Endothelial cell of umbilical vein (primary cell): ENCODE data around the gene SON. TPM values are rescaled to one million over a fixed set of nuclear protein-coding genes. Genes with fewer than 3 reads are reported as not detected.

Experiments
- BruUV-seq: library from RNA; stranded (reverse); fragments of 400-500 nt; replicated peaks from 2 replicates; lab custom pipeline; 2021; lab: Mats Ljungman, UMichigan
- CTCF ChIA-PET: fragments of 300-600, 350-600 bp; sonication (Branson Sonifier 250); formaldehyde crosslinking; loops from one replicate; lab custom pipeline; 2021; ENCODE audit warnings: antibody characterized with exemption, inconsistent platforms; lab: Charles Lee
- POLR2A ChIA-PET: fragments of 300-600, 350-600 bp; sonication (Branson Sonifier 250); formaldehyde crosslinking; loops from one replicate; lab custom pipeline; 2021; ENCODE audit warnings: antibody characterized with exemption, inconsistent platforms; lab: Charles Lee
- DNase-seq: peaks from one replicate; pipeline ENCODE4 v3.0.0-alpha.2; 2011; ENCODE audit warnings: low read depth, low spot score
- FAIRE-seq: peaks from 2 replicates; lab custom pipeline; 2011; peaks lifted over from hg19 to GRCh38; lab: Jason Lieb, UNC
- H2AFZ ChIP-seq: 2 replicates; pipeline ENCODE4 v1.6.0; 2012; ENCODE audit warnings: low read depth, low read length, control low read depth, inconsistent platforms
- H3K27ac ChIP-seq: 2 replicates; pipeline ENCODE4 v1.5.1; 2011; ENCODE audit warnings: low read depth, mild to moderate bottlenecking, control low read depth, low read length, moderate library complexity; ENCODE audit not compliant: insufficient read depth
- H3K27me3 ChIP-seq, 2 experiments: 2 replicates each; pipeline versions ENCODE4 v1.6.0 to v1.6.1; 2011; ENCODE audit warnings: low read length in 2 of 2, mixed read lengths in 1 of 2; ENCODE audit not compliant: control insufficient read depth in 2 of 2, insufficient read depth in 2 of 2
- H3K36me3 ChIP-seq, 2 experiments: 2 replicates in 1 of 2; 3 replicates in 1 of 2; pipeline ENCODE4 v1.5.1; 2011; ENCODE audit warnings: low read length in 2 of 2, mild to moderate bottlenecking in 1 of 2, moderate library complexity in 1 of 2; ENCODE audit not compliant: control insufficient read depth in 2 of 2, insufficient read depth in 2 of 2; ENCODE audit errors: extremely low read depth in 1 of 2
- H3K4me1 ChIP-seq: 3 replicates; pipeline ENCODE4 v1.5.1; 2011; ENCODE audit warnings: mild to moderate bottlenecking, low read length; ENCODE audit not compliant: control insufficient read depth, insufficient read depth; ENCODE audit errors: extremely low read depth
- H3K4me2 ChIP-seq: 2 replicates; pipeline ENCODE4 v1.6.1; 2011; ENCODE audit warnings: low read length, control low read depth, mixed read lengths; ENCODE audit not compliant: insufficient read depth
- H3K4me3 ChIP-seq, 3 experiments: fragments of 200-600 bp in 1 of 3; sonication (generic), shearing (Covaris generic) in 1 of 3; replicated peaks in 1 of 3; 2 replicates each; pipeline ENCODE4 v1.5.1; 2011 to 2016; ENCODE audit warnings: control low read depth in 3 of 3, low read length in 3 of 3, mild to moderate bottlenecking in 2 of 3, inconsistent platforms in 1 of 3, low read depth in 1 of 3, moderate library complexity in 1 of 3; ENCODE audit not compliant: insufficient read depth in 1 of 3
- H3K79me2 ChIP-seq: 2 replicates; pipeline ENCODE4 v1.6.0; 2012; ENCODE audit warnings: low read length, inconsistent platforms; ENCODE audit not compliant: control insufficient read depth, insufficient read depth
- H3K9ac ChIP-seq: replicated peaks from 2 replicates; pipeline ENCODE3; 2011; ENCODE audit warnings: low read length, control low read depth; ENCODE audit not compliant: insufficient read depth; ENCODE audit errors: extremely low read depth
- H3K9me1 ChIP-seq: replicated peaks from 3 replicates; pipeline ENCODE4 v1.6.0; 2011; ENCODE audit warnings: mild to moderate bottlenecking, low read length; ENCODE audit not compliant: control insufficient read depth, insufficient read depth; ENCODE audit errors: extremely low read depth
- H3K9me3 ChIP-seq: replicated peaks from 2 replicates; pipeline ENCODE4 v1.5.1; 2012; ENCODE audit warnings: low read length, inconsistent platforms; ENCODE audit not compliant: control insufficient read depth, insufficient read depth
- H4K20me1 ChIP-seq: replicated peaks from 2 replicates; pipeline ENCODE3; 2011; ENCODE audit warnings: mild to moderate bottlenecking, low read length; ENCODE audit not compliant: control insufficient read depth, insufficient read depth; ENCODE audit errors: extremely low read depth
- CTCF ChIP-seq, 2 donors: IDR thresholded peaks; 1 replicate in 1 of 2; 2 replicates in 1 of 2; pipeline ENCODE4 v1.5.1; 2011; ENCODE audit warnings: low read length in 2 of 2, mild to moderate bottlenecking in 2 of 2, moderate library complexity in 2 of 2, control low read depth in 1 of 2, inconsistent platforms in 1 of 2, low read depth in 1 of 2; ENCODE audit not compliant: insufficient read depth in 1 of 2; ENCODE audit errors: extremely low read depth in 1 of 2
- EZH2 ChIP-seq: IDR thresholded peaks from 2 replicates; pipeline ENCODE4 v1.6.1; 2012; ENCODE audit warnings: borderline replicate concordance, low read depth, mild to moderate bottlenecking, moderate library complexity, low read length, inconsistent platforms; ENCODE audit not compliant: severe bottlenecking
- FOS ChIP-seq: IDR thresholded peaks from 2 replicates; pipeline ENCODE4 v1.6.1; 2011; ENCODE audit warnings: mild to moderate bottlenecking, low read length, moderate library complexity, borderline replicate concordance; ENCODE audit not compliant: insufficient read depth
- GATA2 ChIP-seq: IDR thresholded peaks from 2 replicates; pipeline ENCODE4 v1.7.0; 2011; ENCODE audit warnings: low read depth, mild to moderate bottlenecking, moderate library complexity, mixed read lengths, low read length; ENCODE audit not compliant: insufficient read length, insufficient read depth
- JUN ChIP-seq: IDR thresholded peaks from 2 replicates; pipeline ENCODE4 v1.6.1; 2011; ENCODE audit warnings: borderline replicate concordance, low read depth; ENCODE audit not compliant: insufficient read length, insufficient read depth
- MAX ChIP-seq: IDR thresholded peaks from 2 replicates; pipeline ENCODE4 v1.6.1; 2011; ENCODE audit not compliant: insufficient read depth, insufficient read length
- MYC ChIP-seq: IDR thresholded peaks from one replicate; pipeline ENCODE4 v1.6.1; 2011; ENCODE audit warnings: mild to moderate bottlenecking, low read depth, low read length
- POLR2A ChIP-seq: IDR thresholded peaks from 2 replicates; pipeline ENCODE4 v1.6.1; 2012; ENCODE audit warnings: low read depth, mild to moderate bottlenecking, control low read depth, low read length
- POLR2AphosphoS5 ChIP-seq: IDR thresholded peaks from 2 replicates; pipeline ENCODE4 v1.6.1; 2012; ENCODE audit warnings: low read depth, mild to moderate bottlenecking, control low read depth, low read length, moderate library complexity; ENCODE audit not compliant: insufficient read depth
- dilution Hi-C: fragments of 300-500 bp; cut with MboI; formaldehyde crosslinking; loops from one replicate; pipeline ENCODE4 v1.15.0; 2019; ENCODE audit warnings: low sequenced_read_pairs; ENCODE audit not compliant: extremely low pct_ligation_motif_present
- intact Hi-C: fragments of 100-400 bp; cut with micrococcal nuclease; formaldehyde crosslinking; loops from one replicate; pipeline ENCODE4 v1.10.0; 2022
- polyA plus RNA-seq, 4 experiments: library from polyadenylated mRNA; depleted of rRNA in 3 of 4; stranded (reverse) in 3 of 4; unstranded in 1 of 4; fragments of >200 nt; gene quantifications; 2 replicates each; pipeline versions ENCODE4 v1.2.1 to v1.2.3, GENCODE V29; 2011 to 2012; ENCODE audit warnings: missing spikeins in 1 of 4
- total RNA-seq: library from RNA; stranded (reverse); gene quantifications from 2 replicates; pipeline ENCODE4 v1.2.3, GENCODE V29; 2021

Gene SON
- total and polyA plus RNA-seq, 2 donors (not counting 3 experiments of a cell fraction or from before 2014, with no cell fraction given): 107 to 304 TPM

GRCh38 chr21:33562389-33562788 lies 19.6 kb downstream of the SON start:
- intact Hi-C loops (no loop called here), dilution Hi-C loops (no loop called here)
- FAIRE-seq (no peak), DNase-seq (no peak)
- Histone ChIP-seq H3K9me1 (no peaks in the 10 kb centered on the region), H3K9me3 (no peaks in the 10 kb centered on the region), H3K27me3 (no peaks in the 10 kb centered on the region), H3K36me3 (peaks cover 12 to 47% of the 10 kb centered on the region in 2 experiments), H3K4me2 (no peak overlapping the region), H3K27ac (no peak overlapping the region), H3K4me3 (no peak overlapping the region), H3K4me1 (no peaks in the 10 kb centered on the region), H4K20me1 (peaks cover 10% of the 10 kb centered on the region), H3K9ac (no peak overlapping the region), H3K79me2 (peaks cover 68% of the 10 kb centered on the region), H2AFZ (no peak overlapping the region)
- POLR2A ChIA-PET: no interaction called here
- no peak for TF ChIP-seq GATA2
- TF ChIP-seq FOS: no peak
- no peak for TF ChIP-seq EZH2
- TF ChIP-seq MYC: no peak
- no peak for TF ChIP-seq CTCF (IDR thresholded peaks at IDR 0.05; ENCODE audit: extremely low read depth in 1 of 2, insufficient read depth in 1 of 2, low read depth in 1 of 2, low read length in 2 of 2)
- TF ChIP-seq MAX: no peak
- no peak for TF ChIP-seq POLR2A
- TF ChIP-seq POLR2AphosphoS5: no peak
- no peak for TF ChIP-seq JUN
- BruUV-seq: no TSS peak
- CTCF ChIA-PET: interaction anchor here (1.1 kb wide), 1 partner anchor 43 kb away, joined by 4 read pairs; no protein-coding TSS in a partner anchor
